Endodermal cell (in vitro differentiated cells): ENCODE measurements around the gene SLC9A4. TPM values are rescaled to one million over a fixed set of nuclear protein-coding genes. Genes with fewer than 3 reads are reported as not detected.

ENCODE experiments used
- DNase-seq: peaks from one replicate; pipeline ENCODE4 v3.0.0-alpha.2; 2017
- H3K27ac ChIP-seq: 2 replicates; pipeline ENCODE4 v1.5.1; 2013; ENCODE audit warnings: mild to moderate bottlenecking, low read depth, low read length, moderate library complexity
- H3K27me3 ChIP-seq: 2 replicates; pipeline ENCODE4 v1.6.1; 2013; ENCODE audit warnings: mild to moderate bottlenecking, low read length, moderate library complexity; ENCODE audit not compliant: insufficient read depth, control insufficient read depth, poor library complexity, severe bottlenecking
- H3K36me3 ChIP-seq: 2 replicates; pipeline ENCODE4 v1.7.0; 2013; ENCODE audit warnings: mild to moderate bottlenecking, low read length, moderate library complexity; ENCODE audit not compliant: control insufficient read depth, insufficient read depth
- H3K4me1 ChIP-seq: one replicate; pipeline ENCODE4 v1.7.0; 2013; ENCODE audit warnings: low read length; ENCODE audit not compliant: control insufficient read depth, insufficient read depth
- H3K4me3 ChIP-seq: 2 replicates; pipeline ENCODE4 v1.5.1; 2013; ENCODE audit warnings: mild to moderate bottlenecking, low read length, moderate library complexity
- H3K9ac ChIP-seq: 2 replicates; pipeline ENCODE4 v1.6.1; 2013; ENCODE audit warnings: mild to moderate bottlenecking, low read length, moderate library complexity; ENCODE audit not compliant: poor library complexity, severe bottlenecking; ENCODE audit errors: extremely low read depth
- H3K9me3 ChIP-seq: 2 replicates; pipeline ENCODE4 v1.6.1; 2013; ENCODE audit warnings: mild to moderate bottlenecking, low read length, moderate library complexity; ENCODE audit not compliant: control insufficient read depth
- H3K27ac Mint-ChIP-seq: 2 replicates; pipeline ENCODE4 v1.8.0; 2020; ENCODE audit warnings: mixed read lengths
- H3K27me3 Mint-ChIP-seq: 2 replicates; pipeline ENCODE4 v1.8.0; 2021; ENCODE audit warnings: mild to moderate bottlenecking, mixed read lengths; ENCODE audit not compliant: insufficient read depth
- H3K36me3 Mint-ChIP-seq: 2 replicates; pipeline ENCODE4 v1.8.0; 2020; ENCODE audit warnings: low read depth, mixed read lengths
- H3K4me1 Mint-ChIP-seq: 2 replicates; pipeline ENCODE4 v1.8.0; 2020; ENCODE audit warnings: mixed read lengths
- H3K4me3 Mint-ChIP-seq: 2 replicates; pipeline ENCODE4 v1.8.0; 2020; ENCODE audit warnings: mild to moderate bottlenecking, moderate library complexity, mixed read lengths
- H3K9me3 Mint-ChIP-seq: 2 replicates; pipeline ENCODE4 v1.8.0; 2020; ENCODE audit warnings: mild to moderate bottlenecking, mixed read lengths
- WGBS, 2 experiments: methylation state at CpG; one replicate each; pipeline versions ENCODE4 v1.1.5 to v1.1.7; 2013; ENCODE audit warnings: missing lambda C conversion rate in 2 of 2, mixed read lengths in 1 of 2; ENCODE audit not compliant: insufficient coverage in 1 of 2, insufficient read length in 1 of 2; 5-methylcytosine and 5-hydroxymethylcytosine counted together
- total RNA-seq, 2 donors: library from RNA; stranded (reverse); fragmentation: NEBNext Ultra II Directional in 1 of 2; extraction: Animal tissue kit (Norgen Biotek cat#: 25700) in 1 of 2; gene quantifications; 2 replicates in 1 of 2; 3 replicates in 1 of 2; pipeline ENCODE4 v1.2.1, GENCODE V29; 2021
- TF ChIP-seq, protein P1 (sequence below): fragments of 200-600 bp; sonication (generic); conservative IDR thresholded peaks from 2 replicates; pipeline ENCODE4 v1.5.0; 2021; ENCODE audit warnings: antibody characterized with exemption, mild to moderate bottlenecking

Gene SLC9A4
- total RNA-seq, 2 donors from 2014 or later = 0.07 TPM; not detected in 1

- H3K27me3 Mint-ChIP-seq = peaks cover 3% of the 10 kb centered on the region
- H3K27ac Mint-ChIP-seq = no peak overlapping the region
- no peaks in the 10 kb centered on the region for H3K36me3 Mint-ChIP-seq
Measured at GRCh38 chr2:102512161-102512560, 39.1 kb downstream of the SLC9A4 start.

GRCh38 chr2:102513355-102513939, 40.4 kb downstream of the SLC9A4 start:
- Mint-ChIP-seq H3K36me3 (no peaks in the 10 kb centered on the region), H3K4me1 (no peaks in the 10 kb centered on the region), H3K27me3 (peaks cover 3% of the 10 kb centered on the region), H3K9me3 (peaks cover 8% of the 10 kb centered on the region), H3K27ac (no peak overlapping the region), H3K4me3 (no peak overlapping the region)
- Histone ChIP-seq H3K4me1 (no peaks in the 10 kb centered on the region), H3K9me3 (peaks cover 9% of the 10 kb centered on the region), H3K36me3 (no peaks in the 10 kb centered on the region), H3K9ac (no peak overlapping the region), H3K4me3 (no peak overlapping the region), H3K27ac (no peak overlapping the region), H3K27me3 (no peaks in the 10 kb centered on the region)
- 95 to 99% methylated on average over 8 to 11 of the region's 11 CpGs for whole genome bisulfite sequencing, 2 experiments
- TF ChIP-seq, protein P1, sequence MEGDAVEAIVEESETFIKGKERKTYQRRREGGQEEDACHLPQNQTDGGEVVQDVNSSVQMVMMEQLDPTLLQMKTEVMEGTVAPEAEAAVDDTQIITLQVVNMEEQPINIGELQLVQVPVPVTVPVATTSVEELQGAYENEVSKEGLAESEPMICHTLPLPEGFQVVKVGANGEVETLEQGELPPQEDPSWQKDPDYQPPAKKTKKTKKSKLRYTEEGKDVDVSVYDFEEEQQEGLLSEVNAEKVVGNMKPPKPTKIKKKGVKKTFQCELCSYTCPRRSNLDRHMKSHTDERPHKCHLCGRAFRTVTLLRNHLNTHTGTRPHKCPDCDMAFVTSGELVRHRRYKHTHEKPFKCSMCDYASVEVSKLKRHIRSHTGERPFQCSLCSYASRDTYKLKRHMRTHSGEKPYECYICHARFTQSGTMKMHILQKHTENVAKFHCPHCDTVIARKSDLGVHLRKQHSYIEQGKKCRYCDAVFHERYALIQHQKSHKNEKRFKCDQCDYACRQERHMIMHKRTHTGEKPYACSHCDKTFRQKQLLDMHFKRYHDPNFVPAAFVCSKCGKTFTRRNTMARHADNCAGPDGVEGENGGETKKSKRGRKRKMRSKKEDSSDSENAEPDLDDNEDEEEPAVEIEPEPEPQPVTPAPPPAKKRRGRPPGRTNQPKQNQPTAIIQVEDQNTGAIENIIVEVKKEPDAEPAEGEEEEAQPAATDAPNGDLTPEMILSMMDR = no peak
- no peak for DNase-seq

More at GRCh38 chr2:102512161-102512560, 39.1 kb downstream of the SLC9A4 start:
- TF ChIP-seq, protein P1 = no peak
- Histone ChIP-seq H3K27me3 (no peaks in the 10 kb centered on the region), H3K36me3 (no peaks in the 10 kb centered on the region), H3K27ac (no peak overlapping the region), H3K4me3 (no peak overlapping the region), H3K9me3 (peaks cover 11% of the 10 kb centered on the region), H3K9ac (no peak overlapping the region), H3K4me1 (no peaks in the 10 kb centered on the region)
- Mint-ChIP-seq H3K9me3 (peaks cover 8% of the 10 kb centered on the region), H3K4me1 (no peaks in the 10 kb centered on the region), H3K4me3 (no peak overlapping the region)
- no peak for DNase-seq
- 93 to 95% methylated on average over 2 to 4 of the region's 4 CpGs for WGBS, 2 experiments

DNA sequence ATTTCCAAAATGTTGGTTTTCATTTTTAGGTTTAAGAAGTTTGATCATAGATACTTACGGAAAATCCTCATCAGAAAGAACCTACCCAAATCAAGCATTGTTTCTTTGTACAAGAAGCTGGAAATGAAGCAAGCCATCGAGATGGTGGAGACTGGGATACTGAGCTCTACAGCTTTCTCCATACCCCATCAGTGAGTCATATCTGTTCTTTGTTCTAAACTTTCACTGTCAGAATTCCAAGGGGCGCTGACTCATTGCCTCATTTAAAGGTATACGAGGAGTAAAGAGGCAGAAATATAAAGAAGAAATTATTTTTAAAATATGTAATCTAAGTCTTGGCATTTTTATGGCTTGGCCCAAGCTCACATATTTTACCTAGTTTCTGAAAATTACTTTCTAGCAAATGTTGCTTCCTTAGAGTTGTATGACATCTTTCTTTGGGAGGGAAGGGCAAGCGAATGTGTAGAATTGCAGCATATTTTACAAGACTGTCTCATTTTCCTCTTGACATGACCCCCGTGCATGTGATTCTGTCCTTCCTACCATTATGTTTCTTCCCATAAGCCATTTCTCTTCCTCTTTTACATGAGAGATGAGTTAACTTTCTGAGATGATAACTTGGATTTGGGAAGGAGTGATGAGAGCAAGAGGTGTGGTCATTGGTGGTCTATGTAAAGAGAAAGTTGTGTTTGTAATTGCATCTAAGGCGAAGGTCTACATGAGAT, 41.2 kb downstream of the SLC9A4 start:
- Histone ChIP-seq H3K9me3 (peaks cover 1% of the 10 kb centered on the region), H3K9ac (no peak overlapping the region), H3K4me1 (no peaks in the 10 kb centered on the region), H3K4me3 (no peak overlapping the region), H3K36me3 (no peaks in the 10 kb centered on the region), H3K27me3 (no peaks in the 10 kb centered on the region), H3K27ac (no peak overlapping the region)
- no peaks in the 10 kb centered on the region for H3K4me1 Mint-ChIP-seq
- H3K4me3 Mint-ChIP-seq = no peak overlapping the region
- no peaks in the 10 kb centered on the region for H3K36me3 Mint-ChIP-seq
- DNase-seq = no peak
- peaks cover 4% of the 10 kb centered on the region for H3K9me3 Mint-ChIP-seq
- peaks cover 3% of the 10 kb centered on the region for H3K27me3 Mint-ChIP-seq
- TF ChIP-seq, protein P1 = no peak
- no peak overlapping the region for H3K27ac Mint-ChIP-seq
- 82 to 100% methylated on average over 2 to 7 of the region's 7 CpGs for WGBS, 2 experiments
